ENCODE results near the gene AP2A2.

AP2A2 gene

DNA sequence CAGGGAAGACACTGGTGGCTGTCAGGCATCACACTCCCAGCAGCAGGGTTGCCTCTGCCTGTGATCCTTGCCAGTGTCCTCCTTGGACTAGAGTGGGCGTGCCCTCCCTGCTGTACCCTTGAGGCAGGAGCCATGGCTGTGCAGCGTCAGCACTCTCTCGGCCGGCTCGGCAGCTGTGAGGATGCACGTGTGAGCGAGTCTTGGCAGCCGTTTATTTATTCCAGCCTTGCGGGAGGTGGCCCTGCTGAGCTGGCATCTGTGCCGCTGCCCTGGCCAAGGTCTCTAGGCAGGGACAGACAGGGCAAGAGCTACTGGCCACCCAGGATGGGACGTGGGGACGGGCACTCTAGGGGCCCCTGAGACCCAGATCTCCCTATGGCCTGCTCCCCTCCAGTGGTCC is 49.1 kb upstream of the AP2A2 start:
- CTCF ChIA-PET, result no interaction called here
- peaks cover 0 to 58% of the 10 kb centered on the region in 2 experiments; a peak in 2 of 3 replicates for H3K36me3 ChIP-seq (ENCODE audit: control insufficient read depth in 2 of 2, insufficient read depth in 1 of 2, low read length in 2 of 2)
- TF ChIP-seq ZNF404 (tag by site-specific recombination; IDR thresholded peaks at IDR 0.05), result no peak
- TF ChIP-seq, protein P1, sequence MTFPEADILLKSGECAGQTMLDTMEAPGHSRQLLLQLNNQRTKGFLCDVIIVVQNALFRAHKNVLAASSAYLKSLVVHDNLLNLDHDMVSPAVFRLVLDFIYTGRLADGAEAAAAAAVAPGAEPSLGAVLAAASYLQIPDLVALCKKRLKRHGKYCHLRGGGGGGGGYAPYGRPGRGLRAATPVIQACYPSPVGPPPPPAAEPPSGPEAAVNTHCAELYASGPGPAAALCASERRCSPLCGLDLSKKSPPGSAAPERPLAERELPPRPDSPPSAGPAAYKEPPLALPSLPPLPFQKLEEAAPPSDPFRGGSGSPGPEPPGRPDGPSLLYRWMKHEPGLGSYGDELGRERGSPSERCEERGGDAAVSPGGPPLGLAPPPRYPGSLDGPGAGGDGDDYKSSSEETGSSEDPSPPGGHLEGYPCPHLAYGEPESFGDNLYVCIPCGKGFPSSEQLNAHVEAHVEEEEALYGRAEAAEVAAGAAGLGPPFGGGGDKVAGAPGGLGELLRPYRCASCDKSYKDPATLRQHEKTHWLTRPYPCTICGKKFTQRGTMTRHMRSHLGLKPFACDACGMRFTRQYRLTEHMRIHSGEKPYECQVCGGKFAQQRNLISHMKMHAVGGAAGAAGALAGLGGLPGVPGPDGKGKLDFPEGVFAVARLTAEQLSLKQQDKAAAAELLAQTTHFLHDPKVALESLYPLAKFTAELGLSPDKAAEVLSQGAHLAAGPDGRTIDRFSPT (tag by site-specific recombination; IDR thresholded peaks at IDR 0.05), result 0 out of 2 replicates have a peak, but pooled peaks have one; percentile 31
- TF ChIP-seq, protein P2, sequence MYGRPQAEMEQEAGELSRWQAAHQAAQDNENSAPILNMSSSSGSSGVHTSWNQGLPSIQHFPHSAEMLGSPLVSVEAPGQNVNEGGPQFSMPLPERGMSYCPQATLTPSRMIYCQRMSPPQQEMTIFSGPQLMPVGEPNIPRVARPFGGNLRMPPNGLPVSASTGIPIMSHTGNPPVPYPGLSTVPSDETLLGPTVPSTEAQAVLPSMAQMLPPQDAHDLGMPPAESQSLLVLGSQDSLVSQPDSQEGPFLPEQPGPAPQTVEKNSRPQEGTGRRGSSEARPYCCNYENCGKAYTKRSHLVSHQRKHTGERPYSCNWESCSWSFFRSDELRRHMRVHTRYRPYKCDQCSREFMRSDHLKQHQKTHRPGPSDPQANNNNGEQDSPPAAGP (tag by site-specific recombination; IDR thresholded peaks at IDR 0.05), result no peak
- no peak for TF ChIP-seq ZNF596 (tag by site-specific recombination; IDR thresholded peaks at IDR 0.05)
- no peak for TF ChIP-seq ZNF785 (tag by site-specific recombination; IDR thresholded peaks at IDR 0.05)
- no peak for TF ChIP-seq REPIN1 (tag by site-specific recombination; IDR thresholded peaks at IDR 0.05; ENCODE audit: low read depth)
- no peaks in the 10 kb centered on the region for H3K4me1 ChIP-seq (ENCODE audit: control insufficient read depth, insufficient read depth, low read length)
- POLR2A ChIA-PET, result no interaction called here
- no peaks in the 10 kb centered on the region for H3K9me3 ChIP-seq (ENCODE audit: control insufficient read depth, insufficient read depth, low read depth, low read length)
- no peak overlapping the region for H3K4me3 ChIP-seq (ENCODE audit: low read depth, low read length)
- H3K27ac ChIP-seq (ENCODE audit: extremely low read depth, low read depth, low read length), result no peak overlapping the region

- TF ChIP-seq, protein P3, sequence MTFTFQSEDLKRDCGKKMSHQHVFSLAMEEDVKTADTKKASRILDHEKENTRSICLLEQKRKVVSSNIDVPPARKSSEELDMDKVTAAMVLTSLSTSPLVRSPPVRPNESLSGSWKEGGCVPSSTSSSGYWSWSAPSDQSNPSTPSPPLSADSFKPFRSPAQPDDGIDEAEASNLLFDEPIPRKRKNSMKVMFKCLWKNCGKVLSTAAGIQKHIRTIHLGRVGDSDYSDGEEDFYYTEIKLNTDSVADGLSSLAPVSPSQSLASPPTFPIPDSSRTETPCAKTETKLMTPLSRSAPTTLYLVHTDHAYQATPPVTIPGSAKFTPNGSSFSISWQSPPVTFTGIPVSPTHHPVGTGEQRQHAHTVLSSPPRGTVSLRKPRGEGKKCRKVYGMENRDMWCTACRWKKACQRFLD (tag by site-specific recombination; IDR thresholded peaks at IDR 0.05), result no peak
- TF ChIP-seq, protein P4, sequence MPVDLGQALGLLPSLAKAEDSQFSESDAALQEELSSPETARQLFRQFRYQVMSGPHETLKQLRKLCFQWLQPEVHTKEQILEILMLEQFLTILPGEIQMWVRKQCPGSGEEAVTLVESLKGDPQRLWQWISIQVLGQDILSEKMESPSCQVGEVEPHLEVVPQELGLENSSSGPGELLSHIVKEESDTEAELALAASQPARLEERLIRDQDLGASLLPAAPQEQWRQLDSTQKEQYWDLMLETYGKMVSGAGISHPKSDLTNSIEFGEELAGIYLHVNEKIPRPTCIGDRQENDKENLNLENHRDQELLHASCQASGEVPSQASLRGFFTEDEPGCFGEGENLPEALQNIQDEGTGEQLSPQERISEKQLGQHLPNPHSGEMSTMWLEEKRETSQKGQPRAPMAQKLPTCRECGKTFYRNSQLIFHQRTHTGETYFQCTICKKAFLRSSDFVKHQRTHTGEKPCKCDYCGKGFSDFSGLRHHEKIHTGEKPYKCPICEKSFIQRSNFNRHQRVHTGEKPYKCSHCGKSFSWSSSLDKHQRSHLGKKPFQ (tag by site-specific recombination; IDR thresholded peaks at IDR 0.05), result 0 out of 2 replicates have a peak, but pooled peaks have one; percentile 33
- peaks cover 0 to 58% of the 10 kb centered on the region in 2 experiments; a peak in 2 of 3 replicates for H3K36me3 ChIP-seq (ENCODE audit: control insufficient read depth in 2 of 2, insufficient read depth in 1 of 2, low read length in 2 of 2)
- no peaks in the 10 kb centered on the region for H3K4me1 ChIP-seq (ENCODE audit: control insufficient read depth, insufficient read depth, low read length)
- no peak overlapping the region for H3K27ac ChIP-seq (ENCODE audit: extremely low read depth, low read depth, low read length)
- CTCF ChIA-PET, result no interaction called here
- H3K4me3 ChIP-seq (ENCODE audit: low read depth, low read length), result no peak overlapping the region
- POLR2A ChIA-PET, result no interaction called here
- H3K9me3 ChIP-seq (ENCODE audit: control insufficient read depth, insufficient read depth, low read depth, low read length), result no peaks in the 10 kb centered on the region
Measured at GRCh38 chr11:877565-877964, 48.1 kb upstream of the AP2A2 start.

GRCh38 chr11:880447-880846 is 45.2 kb upstream of the AP2A2 start:
- H3K4me3 ChIP-seq (ENCODE audit: low read depth, low read length), result no peak overlapping the region
- ChIA-PET CTCF (no interaction called here), POLR2A (no interaction called here)
- H3K4me1 ChIP-seq (ENCODE audit: control insufficient read depth, insufficient read depth, low read length), result no peaks in the 10 kb centered on the region
- H3K36me3 ChIP-seq (ENCODE audit: control insufficient read depth in 2 of 2, insufficient read depth in 1 of 2, low read length in 2 of 2), result peaks cover 0 to 72% of the 10 kb centered on the region in 2 experiments; a peak in 2 of 3 replicates
- H3K27ac ChIP-seq (ENCODE audit: extremely low read depth, low read depth, low read length), result no peak overlapping the region
- TF ChIP-seq ZSCAN18 (tag by site-specific recombination; IDR thresholded peaks at IDR 0.05) (no peak), ZNF214 (tag by site-specific recombination; IDR thresholded peaks at IDR 0.05; ENCODE audit: borderline replicate concordance) (no peak)
- TF ChIP-seq, protein P5, sequence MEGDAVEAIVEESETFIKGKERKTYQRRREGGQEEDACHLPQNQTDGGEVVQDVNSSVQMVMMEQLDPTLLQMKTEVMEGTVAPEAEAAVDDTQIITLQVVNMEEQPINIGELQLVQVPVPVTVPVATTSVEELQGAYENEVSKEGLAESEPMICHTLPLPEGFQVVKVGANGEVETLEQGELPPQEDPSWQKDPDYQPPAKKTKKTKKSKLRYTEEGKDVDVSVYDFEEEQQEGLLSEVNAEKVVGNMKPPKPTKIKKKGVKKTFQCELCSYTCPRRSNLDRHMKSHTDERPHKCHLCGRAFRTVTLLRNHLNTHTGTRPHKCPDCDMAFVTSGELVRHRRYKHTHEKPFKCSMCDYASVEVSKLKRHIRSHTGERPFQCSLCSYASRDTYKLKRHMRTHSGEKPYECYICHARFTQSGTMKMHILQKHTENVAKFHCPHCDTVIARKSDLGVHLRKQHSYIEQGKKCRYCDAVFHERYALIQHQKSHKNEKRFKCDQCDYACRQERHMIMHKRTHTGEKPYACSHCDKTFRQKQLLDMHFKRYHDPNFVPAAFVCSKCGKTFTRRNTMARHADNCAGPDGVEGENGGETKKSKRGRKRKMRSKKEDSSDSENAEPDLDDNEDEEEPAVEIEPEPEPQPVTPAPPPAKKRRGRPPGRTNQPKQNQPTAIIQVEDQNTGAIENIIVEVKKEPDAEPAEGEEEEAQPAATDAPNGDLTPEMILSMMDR (tag by site-specific recombination; IDR thresholded peaks at IDR 0.05), result 0 out of 2 replicates have a peak, but pooled peaks have one; percentile 17
- no peaks in the 10 kb centered on the region for H3K9me3 ChIP-seq (ENCODE audit: control insufficient read depth, insufficient read depth, low read depth, low read length)
